Measurements from ENCODE around the gene DAZAP1. TPM values are rescaled to one million over a fixed set of nuclear protein-coding genes. Genes with fewer than 3 reads are reported as not detected.

Gene DAZAP1
- polyA plus RNA-seq, 1 experiment = 38.3 TPM

- H3K4me3 ChIP-seq (ENCODE audit: low read depth, low read length) = no peak overlapping the region
- TF ChIP-seq CTCF (IDR thresholded peaks at IDR 0.05; ENCODE audit: insufficient read depth, low read depth, low read length) = no peak
- POLR2A ChIA-PET = no interaction called here
- DNase-seq (ENCODE audit: low read depth) = no peak
- H3K27me3 ChIP-seq (ENCODE audit: control insufficient read depth, insufficient read depth, low read length) = peaks cover 19% of the 10 kb centered on the region
- H3K36me3 ChIP-seq (ENCODE audit: control insufficient read depth, insufficient read depth, low read length) = no peaks in the 10 kb centered on the region
- CTCF ChIA-PET = interaction anchor here (0.7 to 4.3 kb wide), 7 partner anchors 8 to 79 kb away, joined by 3 to 21 read pairs (median 5); no protein-coding TSS in a partner anchor
Observed at GRCh38 chr19:1466461-1467214, 59.3 kb downstream of the DAZAP1 start.

GRCh38 chr19:1467215-1467489 is 59.8 kb downstream of the DAZAP1 start:
- Histone ChIP-seq H3K27me3 (ENCODE audit: control insufficient read depth, insufficient read depth, low read length) (peaks cover 23% of the 10 kb centered on the region), H3K4me3 (ENCODE audit: low read depth, low read length) (no peak overlapping the region), H3K36me3 (ENCODE audit: control insufficient read depth, insufficient read depth, low read length) (no peaks in the 10 kb centered on the region)
- TF ChIP-seq CTCF (IDR thresholded peaks at IDR 0.05; ENCODE audit: insufficient read depth, low read depth, low read length) = no peak
- POLR2A ChIA-PET = no interaction called here
- no peak for DNase-seq (ENCODE audit: low read depth)
- CTCF ChIA-PET = interaction anchor here (0.9 to 4.3 kb wide), 5 partner anchors 9 to 36 kb away, joined by 3 to 21 read pairs (median 5); no protein-coding TSS in a partner anchor

- TF ChIP-seq CTCF (IDR thresholded peaks at IDR 0.05; ENCODE audit: insufficient read depth, low read depth, low read length) = no peak
- H3K4me3 ChIP-seq (ENCODE audit: low read depth, low read length) = no peak overlapping the region
Observed at GRCh38 chr19:1467490-1468273, 60.3 kb downstream of the DAZAP1 start.

GRCh38 chr19:1468274-1468820 is 61.0 kb downstream of the DAZAP1 start:
- CTCF ChIA-PET = interaction anchor here (1.2 to 4.3 kb wide), 4 partner anchors 10 to 24 kb away, joined by 4 to 21 read pairs (median 5); no protein-coding TSS in a partner anchor
- Histone ChIP-seq H3K4me3 (ENCODE audit: low read depth, low read length) (peak overlapping the region; percentile 11), H3K27me3 (ENCODE audit: control insufficient read depth, insufficient read depth, low read length) (peaks cover 25% of the 10 kb centered on the region), H3K36me3 (ENCODE audit: control insufficient read depth, insufficient read depth, low read length) (no peaks in the 10 kb centered on the region)
- TF ChIP-seq CTCF (IDR thresholded peaks at IDR 0.05; ENCODE audit: insufficient read depth, low read depth, low read length) = no peak
- DNase-seq (ENCODE audit: low read depth) = no peak
- POLR2A ChIA-PET = no interaction called here

More at GRCh38 chr19:1467490-1468273, 60.3 kb downstream of the DAZAP1 start:
- CTCF ChIA-PET = interaction anchor here (0.9 to 4.3 kb wide), 5 partner anchors 9 to 35 kb away, joined by 3 to 21 read pairs (median 5); no protein-coding TSS in a partner anchor
- peaks cover 25% of the 10 kb centered on the region for H3K27me3 ChIP-seq (ENCODE audit: control insufficient read depth, insufficient read depth, low read length)
- no peaks in the 10 kb centered on the region for H3K36me3 ChIP-seq (ENCODE audit: control insufficient read depth, insufficient read depth, low read length)
- no peak for DNase-seq (ENCODE audit: low read depth)
- POLR2A ChIA-PET = no interaction called here

- Histone ChIP-seq H3K27me3 (ENCODE audit: control insufficient read depth, insufficient read depth, low read length) (peaks cover 25% of the 10 kb centered on the region), H3K4me3 (ENCODE audit: low read depth, low read length) (peak overlapping the region; percentile 11), H3K36me3 (ENCODE audit: control insufficient read depth, insufficient read depth, low read length) (no peaks in the 10 kb centered on the region; the same call in 1 of the 2 replicates)
- DNase-seq (ENCODE audit: low read depth) = no peak
- ChIA-PET POLR2A (no interaction called here), CTCF (interaction anchor here (1.2 to 4.3 kb wide), 2 partner anchors 10 to 25 kb away, joined by 4 to 21 read pairs; no protein-coding TSS in a partner anchor)
- no peak for TF ChIP-seq CTCF (IDR thresholded peaks at IDR 0.05; ENCODE audit: insufficient read depth, low read depth, low read length)
Observed at GRCh38 chr19:1468821-1469254, 61.5 kb downstream of the DAZAP1 start.
